GM19240 (cell line): Measurements from ENCODE around the gene ASAP2.

Experiments
- DNase-seq: peaks from one replicate; pipeline ENCODE4 v3.0.0; 2011; ENCODE audit warnings: low spot score; ENCODE audit not compliant: insufficient read length

The ASAP2 gene

GRCh38 chr2:9230051-9230802 is 23.6 kb downstream of the ASAP2 start:
- DNase-seq: no peak

GRCh38 chr2:9230881-9231280 is 24.3 kb downstream of the ASAP2 start:
- no peak for DNase-seq

GRCh38 chr2:9231291-9232165 is 24.9 kb downstream of the ASAP2 start:
- DNase-seq: no peak

GRCh38 chr2:9232166-9232479 is 25.5 kb downstream of the ASAP2 start:
- DNase-seq: no peak

- DNase-seq: no peak
Measured at GRCh38 chr2:9232886-9233285, 26.3 kb downstream of the ASAP2 start.

- DNase-seq: no peak
Measured at GRCh38 chr2:9234680-9235146, 28.1 kb downstream of the ASAP2 start.

GRCh38 chr2:9235147-9236044 is 28.8 kb downstream of the ASAP2 start:
- DNase-seq: no peak

- no peak for DNase-seq
Measured at GRCh38 chr2:9236045-9236344, 29.4 kb downstream of the ASAP2 start.

- DNase-seq: no peak
Measured at GRCh38 chr2:9236867-9237266, 30.3 kb downstream of the ASAP2 start.

- DNase-seq: no peak
Measured at GRCh38 chr2:9237831-9238230, 31.2 kb downstream of the ASAP2 start.

GRCh38 chr2:9238591-9239326 is 32.1 kb downstream of the ASAP2 start:
- DNase-seq: no peak

- DNase-seq: no peak
Measured at GRCh38 chr2:9239616-9240015, 33.0 kb downstream of the ASAP2 start.

- no peak for DNase-seq
Measured at GRCh38 chr2:9240745-9241144, 34.1 kb downstream of the ASAP2 start.

GRCh38 chr2:9241233-9241632 is 34.6 kb downstream of the ASAP2 start:
- no peak for DNase-seq

GRCh38 chr2:9243357-9243756 is 36.7 kb downstream of the ASAP2 start:
- no peak for DNase-seq

GRCh38 chr2:9244985-9245544 is 38.5 kb downstream of the ASAP2 start:
- no peak for DNase-seq

- DNase-seq: no peak
Measured at GRCh38 chr2:9247177-9247576, 40.6 kb downstream of the ASAP2 start.

- no peak for DNase-seq
Measured at GRCh38 chr2:9247786-9248185, 41.2 kb downstream of the ASAP2 start.

- DNase-seq: no peak
Measured at GRCh38 chr2:9248363-9248762, 41.8 kb downstream of the ASAP2 start.

- no peak for DNase-seq
Measured at GRCh38 chr2:9249020-9249800, 42.6 kb downstream of the ASAP2 start.
